Measurements from ENCODE around the gene SPAAR. TPM values are rescaled to one million over a fixed set of nuclear protein-coding genes. Genes with fewer than 3 reads are reported as not detected.

Gene SPAAR
- 0.13 TPM in 1 of 5 replicates, not detected in the others for total RNA-seq (2022; extraction: Qiagen RNA extraction)

DNA sequence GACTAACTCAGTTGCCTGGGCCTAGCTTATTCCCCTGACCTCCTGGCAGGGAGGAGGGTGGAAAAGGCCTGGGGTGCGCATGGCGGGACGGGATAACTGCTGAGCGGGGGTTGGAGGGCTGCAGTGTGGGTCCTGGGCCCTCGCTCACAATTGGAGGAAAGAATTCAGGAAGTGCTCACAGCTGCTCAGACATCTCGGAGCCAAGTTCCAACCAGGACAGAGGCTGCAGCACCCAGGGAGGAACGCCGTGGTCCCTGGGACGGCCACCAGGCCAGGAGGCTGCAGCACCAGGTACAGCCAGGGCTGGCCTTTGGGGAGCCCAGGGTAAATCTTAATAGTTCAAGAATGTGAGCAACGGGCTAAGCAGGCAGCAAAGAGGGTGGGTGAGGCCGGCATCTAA, at the start of gene SPAAR:
Gene SPAAR (plus strand): TSS at position 217 of the 400 bp plus-strand sequence. CDS start 974 bp downstream, outside the sequence.

GRCh38 chr9:35870351-35870923, 38.9 kb upstream of the SPAAR start, which contains the start of gene OR13J1:
Gene OR13J1, minus strand, starts transcription at chr9:35870401. Its CDS starts 0 bp downstream, at chr9:35870401.

GRCh38 chr9:35905912-35906679, 3.2 kb upstream of the SPAAR start, which contains the start of gene HRCT1:
Gene HRCT1, plus strand, starts transcription at chr9:35906202. Its CDS starts 86 bp downstream, at chr9:35906288.

DNA sequence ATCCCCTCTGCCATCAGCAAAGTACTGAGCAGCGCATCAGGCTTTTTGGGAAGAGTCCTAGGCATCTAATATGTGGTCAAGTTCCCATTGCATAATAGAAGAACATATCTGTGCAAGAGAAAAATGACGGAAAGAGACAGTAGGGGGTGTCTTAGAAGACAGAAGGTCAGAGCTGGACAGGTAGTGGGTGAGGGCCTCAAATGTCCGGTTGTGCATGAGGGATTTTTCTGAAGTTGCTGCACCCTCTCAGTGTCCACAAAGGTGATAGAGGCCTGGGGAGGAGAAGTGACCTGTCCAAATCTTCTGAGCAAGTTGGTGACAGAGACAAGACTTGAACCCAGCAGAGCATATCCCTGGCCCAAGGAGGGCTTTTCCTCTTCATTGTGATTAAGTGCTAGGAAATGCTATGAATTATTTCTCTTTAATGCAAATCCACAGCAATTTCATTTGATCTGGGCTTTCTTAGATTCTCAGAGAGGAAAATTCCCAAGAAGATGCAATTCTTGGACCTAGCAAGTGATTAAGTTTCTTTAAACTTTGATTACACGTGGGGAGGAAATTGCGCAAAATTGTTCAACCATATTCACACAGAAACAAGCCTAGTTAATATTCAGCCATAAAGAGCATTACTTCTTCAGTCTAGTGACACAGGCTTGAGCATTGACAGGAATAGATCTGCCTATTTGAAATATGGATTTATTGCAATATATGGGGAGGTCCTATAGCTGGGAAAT, 49.0 kb downstream of the SPAAR start, which contains the start of gene OR2S2:
Gene OR2S2 (minus strand): TSS at position 51 of the 734 bp plus-strand sequence. CDS start 56 bp downstream, outside the sequence.

Other genes with a start within 250 kb of the SPAAR start
- gene ARHGEF39, start 244.3 kb upstream of the SPAAR start, total RNA-seq (2022; extraction: Qiagen RNA extraction): 13.3 to 18.5 TPM (median 16.1 TPM) in 5 replicates
- 4.2 to 8.9 TPM (median 6.4 TPM) in 5 replicates for gene CA9, start 235.6 kb upstream of the SPAAR start, total RNA-seq (2022; extraction: Qiagen RNA extraction)
- 632 to 703 TPM (median 690 TPM) in 5 replicates for gene TPM2, start 219.6 kb upstream of the SPAAR start, total RNA-seq (2022; extraction: Qiagen RNA extraction)
- 115 to 134 TPM (median 121 TPM) in 5 replicates for gene TLN1, start 177.3 kb upstream of the SPAAR start, total RNA-seq (2022; extraction: Qiagen RNA extraction)
- gene CREB3, start 176.8 kb upstream of the SPAAR start, total RNA-seq (2022; extraction: Qiagen RNA extraction): 57.0 to 61.1 TPM (median 57.9 TPM) in 5 replicates
- gene GBA2, start 160.3 kb upstream of the SPAAR start, total RNA-seq (2022; extraction: Qiagen RNA extraction): 28.0 to 39.6 TPM (median 34.5 TPM) in 5 replicates
- 12.2 to 16.2 TPM (median 15.3 TPM) in 5 replicates for gene RGP1, start 160.2 kb upstream of the SPAAR start, total RNA-seq (2022; extraction: Qiagen RNA extraction)
- gene MSMP, start 155.2 kb upstream of the SPAAR start, total RNA-seq (2022; extraction: Qiagen RNA extraction): not detected in 5 replicates
- 4.8 to 6.6 TPM (median 5.5 TPM) in 5 replicates for gene NPR2, start 117.9 kb upstream of the SPAAR start, total RNA-seq (2022; extraction: Qiagen RNA extraction)
- gene SPAG8, start 97.2 kb upstream of the SPAAR start, total RNA-seq (2022; extraction: Qiagen RNA extraction): 0.34 to 0.74 TPM (median 0.56 TPM) in 5 replicates
- 72.1 to 115 TPM (median 100 TPM) in 5 replicates for gene HINT2, start 94.4 kb upstream of the SPAAR start, total RNA-seq (2022; extraction: Qiagen RNA extraction)
- not detected in 5 replicates for gene FAM221B, start 80.8 kb upstream of the SPAAR start, total RNA-seq (2022; extraction: Qiagen RNA extraction)
- gene TMEM8B, start 80.3 kb upstream of the SPAAR start, total RNA-seq (2022; extraction: Qiagen RNA extraction): 2.0 to 4.0 TPM (median 3.5 TPM) in 5 replicates
- not detected in 5 replicates for gene OR13J1, start 39.1 kb upstream of the SPAAR start, total RNA-seq (2022; extraction: Qiagen RNA extraction)
- 0.32 to 0.51 TPM (median 0.40 TPM) in 5 replicates for gene HRCT1, start 3.3 kb upstream of the SPAAR start, total RNA-seq (2022; extraction: Qiagen RNA extraction)
- gene OR2S2, start 48.7 kb downstream of the SPAAR start, total RNA-seq (2022; extraction: Qiagen RNA extraction): not detected in 5 replicates
- 5.2 to 6.2 TPM (median 5.8 TPM) in 5 replicates for gene RECK, start 127.4 kb downstream of the SPAAR start, total RNA-seq (2022; extraction: Qiagen RNA extraction)
- 7.9 to 10.6 TPM (median 9.4 TPM) in 5 replicates for gene GLIPR2, start 227.2 kb downstream of the SPAAR start, total RNA-seq (2022; extraction: Qiagen RNA extraction)

Measured in A549 treated with Mapracorat at 1 μM for 4 hours (cell line).